SHP77 treated with DMSO at 0.1 percent for 48 hours (cell line): ENCODE measurements around the gene CHCHD3.

Experiments used
- DNase-seq: peaks from one replicate; lab custom pipeline; 2025; lab: John Stamatoyannopoulos, UW

CHCHD3 gene

DNA sequence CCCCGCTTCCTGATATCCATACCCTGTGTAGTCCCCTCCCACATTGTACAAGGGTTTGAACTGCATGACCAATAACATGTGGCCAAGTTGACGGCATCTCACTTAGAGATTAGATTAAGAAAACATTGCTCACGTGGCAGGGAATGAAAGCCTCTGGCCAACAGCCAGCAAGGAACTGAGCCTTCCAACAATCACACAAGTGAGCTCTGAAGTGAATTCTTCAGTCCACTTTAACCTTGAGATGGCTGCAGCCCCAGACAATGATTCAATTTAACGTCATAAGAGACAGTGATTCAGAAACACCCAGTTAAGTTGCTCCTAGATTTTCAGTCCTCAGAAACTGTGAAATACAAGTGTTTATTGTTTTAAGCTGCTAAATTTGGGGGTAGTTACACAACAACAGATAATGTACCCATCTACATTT, 339.7 kb downstream of the CHCHD3 start:
- no peak for DNase-seq

DNA sequence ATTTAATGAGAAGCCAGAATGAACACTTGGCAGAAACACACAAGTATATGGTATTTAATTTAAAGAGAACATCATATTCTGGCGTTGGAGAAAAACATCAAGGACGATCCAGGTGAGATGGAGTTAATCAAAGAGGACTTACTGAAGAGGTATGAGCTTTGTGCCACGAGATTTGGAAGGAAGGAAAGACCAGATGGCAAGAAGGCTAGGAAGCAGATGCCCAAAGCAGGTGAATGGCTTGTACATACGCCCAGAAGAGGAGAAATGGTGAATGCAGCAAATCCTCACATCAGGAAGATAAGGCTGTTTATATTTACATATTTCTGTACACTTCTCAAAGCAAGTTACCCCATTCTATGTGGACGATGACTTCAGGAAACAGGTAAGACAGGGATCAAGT, 341.7 kb downstream of the CHCHD3 start:
- no peak for DNase-seq

GRCh38 chr7:132739271-132739955, 342.5 kb downstream of the CHCHD3 start:
- no peak for DNase-seq

GRCh38 chr7:132738254-132738653, 343.6 kb downstream of the CHCHD3 start:
- DNase-seq = no peak

- DNase-seq = no peak
Observed at GRCh38 chr7:132735476-132735875, 346.4 kb downstream of the CHCHD3 start.
